ENCODE results near the gene TULP4. TPM values are rescaled to one million over a fixed set of nuclear protein-coding genes. Genes with fewer than 3 reads are reported as not detected.

Gene TULP4
- total and polyA plus RNA-seq, 7 donors, result 2.4 to 142 (median 98.7) TPM

GRCh38 chr6:158545043-158545966 lies 233.0 kb downstream of the TULP4 start:
- TF ChIP-seq CTCF (IDR thresholded peaks at IDR 0.05), result no peak
- no peak for TF ChIP-seq EP300 (IDR thresholded peaks at IDR 0.05)
- no peak for TF ChIP-seq POLR2A (IDR thresholded peaks at IDR 0.05)
- no peak for TF ChIP-seq POLR2AphosphoS5 (IDR thresholded peaks at IDR 0.05)
- Histone ChIP-seq H3K9me3 (no peaks in the 10 kb centered on the region), H3K36me3 (no peaks in the 10 kb centered on the region), H3K4me3 (no peak overlapping the region), H3K27ac (no peak overlapping the region), H3K27me3 (peaks cover 0 to 6% (median 0%) of the 10 kb centered on the region in 3 donors), H3K4me1 (no peaks in the 10 kb centered on the region)
- intact Hi-C loops (cut with DNase I), result no loop called here
- 81 to 85% methylated on average over 30 of the region's 30 CpGs for WGBS, 2 donors
- no peak for DNase-seq

- intact Hi-C loops (cut with DNase I), result no loop called here
Measured at GRCh38 chr6:158548418-158549161, 236.3 kb downstream of the TULP4 start.

GRCh38 chr6:158552055-158552795 lies 240.0 kb downstream of the TULP4 start:
- H3K4me1 ChIP-seq, result no peaks in the 10 kb centered on the region
- WGBS, 2 donors, result 77 to 80% methylated on average over 6 of the region's 6 CpGs
- no peaks in the 10 kb centered on the region for H3K27me3 ChIP-seq
- DNase-seq, result no peak
- intact Hi-C loops (cut with DNase I), result no loop called here
- no peak overlapping the region for H3K4me3 ChIP-seq
- H3K9me3 ChIP-seq, result no peaks in the 10 kb centered on the region
- TF ChIP-seq POLR2AphosphoS5 (IDR thresholded peaks at IDR 0.05) (no peak), CTCF (IDR thresholded peaks at IDR 0.05) (no peak), POLR2A (IDR thresholded peaks at IDR 0.05) (no peak), EP300 (IDR thresholded peaks at IDR 0.05) (no peak)
- no peak overlapping the region for H3K27ac ChIP-seq
- H3K36me3 ChIP-seq, result no peaks in the 10 kb centered on the region

More at GRCh38 chr6:158548418-158549161, 236.3 kb downstream of the TULP4 start:
- H3K4me3 ChIP-seq, result no peak overlapping the region
- H3K9me3 ChIP-seq, result no peaks in the 10 kb centered on the region
- no peaks in the 10 kb centered on the region for H3K27me3 ChIP-seq
- H3K4me1 ChIP-seq, result no peaks in the 10 kb centered on the region
- 89 to 91% methylated on average over 9 of the region's 9 CpGs for WGBS, 2 donors
- H3K36me3 ChIP-seq, result no peaks in the 10 kb centered on the region
- no peak overlapping the region for H3K27ac ChIP-seq
- no peak for DNase-seq
- TF ChIP-seq POLR2AphosphoS5 (IDR thresholded peaks at IDR 0.05) (no peak), POLR2A (IDR thresholded peaks at IDR 0.05) (no peak), CTCF (IDR thresholded peaks at IDR 0.05) (no peak), EP300 (IDR thresholded peaks at IDR 0.05) (no peak)

GRCh38 chr6:158552796-158553138 lies 240.5 kb downstream of the TULP4 start:
- intact Hi-C loops (cut with DNase I), result no loop called here
- TF ChIP-seq EP300 (IDR thresholded peaks at IDR 0.05) (no peak), CTCF (IDR thresholded peaks at IDR 0.05) (no peak), POLR2A (IDR thresholded peaks at IDR 0.05) (no peak), POLR2AphosphoS5 (IDR thresholded peaks at IDR 0.05) (no peak)
- Histone ChIP-seq H3K4me1 (no peaks in the 10 kb centered on the region), H3K4me3 (no peak overlapping the region), H3K9me3 (no peaks in the 10 kb centered on the region), H3K27me3 (no peaks in the 10 kb centered on the region), H3K36me3 (no peaks in the 10 kb centered on the region), H3K27ac (no peak overlapping the region)
- DNase-seq, result no peak
- WGBS, 2 donors, result 90 to 95% methylated on average over 5 of the region's 5 CpGs

Data from sigmoid colon (tissue), 7 donors.